Adrenal gland (tissue), 12 donors: ENCODE measurements around the gene OVOL3. TPM values are rescaled to one million over a fixed set of nuclear protein-coding genes. Genes with fewer than 3 reads are reported as not detected.
A peak's percentile ranks its signal among the peaks of the same experiment; 100 is the strongest.

ENCODE experiments used
- DNase-seq, 7 donors: peaks; one replicate each; pipeline ENCODE4 v3.0.0-alpha.2; 2019 to 2020
- H3K27ac ChIP-seq, 5 donors: fragments of 200-600 bp; sonication (generic) in 4 of 5; 1 replicate in 3 of 5; 2 replicates in 2 of 5; pipeline versions ENCODE4 v1.5.1 to v1.8.0; 2016 to 2020; ENCODE audit warnings: mild to moderate bottlenecking in 1 of 5
- H3K27me3 ChIP-seq: fragments of 200-600 bp; 2 replicates; pipeline ENCODE4 v1.8.0; 2021
- H3K36me3 ChIP-seq, 2 donors: fragments of 200-600 bp; replicated peaks in 1 of 2; 1 replicate in 1 of 2; 2 replicates in 1 of 2; pipeline versions ENCODE4 v1.5.1 to v1.8.0; 2018 to 2022
- H3K4me1 ChIP-seq, 2 donors: fragments of 200-600 bp; replicated peaks in 1 of 2; 1 replicate in 1 of 2; 2 replicates in 1 of 2; pipeline versions ENCODE4 v1.5.1 to v1.8.0; 2018 to 2021
- H3K4me3 ChIP-seq, 4 donors: fragments of 200-600 bp; sonication (generic) in 3 of 4; one replicate each; pipeline ENCODE4 v1.5.1; 2016 to 2018
- H3K9me3 ChIP-seq, 3 donors: fragments of 200-600 bp; sonication (generic) in 1 of 3; replicated peaks in 1 of 3; 1 replicate in 2 of 3; 2 replicates in 1 of 3; pipeline versions ENCODE4 v1.5.1 to v1.8.0; 2016 to 2021
- CTCF ChIP-seq, 6 experiments: fragments of 450-650 bp in 4 of 6; fragments of 200-600 bp in 2 of 6; sonication (generic) in 1 of 6; IDR thresholded peaks; 1 replicate in 5 of 6; 2 replicates in 1 of 6; pipeline versions ENCODE4 v1.5.1 to v1.8.0; 2016 to 2021; ENCODE audit warnings: antibody characterized with exemption in 6 of 6, mild to moderate bottlenecking in 2 of 6, moderate library complexity in 1 of 6
- POLR2A ChIP-seq, 2 donors: fragments of 450-650 bp; IDR thresholded peaks; one replicate each; pipeline ENCODE4 v1.6.1; 2017; ENCODE audit warnings: antibody characterized with exemption in 2 of 2, mild to moderate bottlenecking in 2 of 2, moderate library complexity in 1 of 2
- WGBS, 4 donors: extraction: QIAGEN DNeasy Blood & Tissue Kit in 2 of 4; methylation state at CpG; one replicate each; pipeline versions ENCODE4 v1.1.5 to v1.1.7; 2013 to 2017; 5-methylcytosine and 5-hydroxymethylcytosine counted together
- intact Hi-C, 2 donors: fragments of 100-400 bp; cut with DNase I; formaldehyde crosslinking; loops; one replicate each; pipeline versions ENCODE4 v1.14.1 to v1.15.0; 2022 to 2023
- polyA plus RNA-seq, 3 donors: library from polyadenylated mRNA; stranded (reverse); fragments of 200-250 nt in 2 of 3; fragments of 350-450 nt in 1 of 3; fragmentation: Illumina TruSeq in 1 of 3; extraction: RNeasy Lipid Tissue Mini Kit (QIAGEN cat#74804) in 1 of 3; gene quantifications; one replicate each; pipeline ENCODE4 v1.2.3, GENCODE V29; 2013 to 2014
- total RNA-seq, 9 donors: library from RNA; depleted of rRNA in 4 of 9; stranded (reverse); fragments of >200 nt in 4 of 9; fragments of 120-200 nt in 1 of 9; fragmentation: NEBNext Ultra II Directional in 1 of 9; extraction: Animal tissue kit (Norgen Biotek cat#: 25700) in 1 of 9; gene quantifications; one replicate each; pipeline versions ENCODE4 v1.1.0 to v1.2.4, GENCODE V29; 2013 to 2023
- donor health status: healthy with polysubstance abuse.
- donor health status: Bipolar disorder and iron deficiency.
- donor health status: DM: yes; HTN: yes; CAD: no.
- donor health status: DM: no; HTN: no; CAD: no.
- donor health status: DM: no; HTN: no; CAD: no.
- donor health status: DM: yes; HTN: yes; CAD: no.

OVOL3 gene
- total and polyA plus RNA-seq, 12 donors = not detected

- WGBS, 4 donors = 40 to 50% (median 46%) methylated on average over 12 of the region's 12 CpGs
Measured at GRCh38 chr19:36136964-36137686, 26.2 kb downstream of the OVOL3 start.

GRCh38 chr19:36139120-36139472 is 28.2 kb downstream of the OVOL3 start:
- Histone ChIP-seq H3K27ac (peak overlapping the region; percentile 96 to 99 (median 99)), H3K36me3 (peaks cover 0 to 24% of the 10 kb centered on the region in 2 donors), H3K9me3 (no peaks in the 10 kb centered on the region), H3K4me3 (peak overlapping the region in 2 of 4 donors; percentile 71 to 94), H3K27me3 (no peaks in the 10 kb centered on the region), H3K4me1 (peaks cover 16 to 21% of the 10 kb centered on the region in 2 donors)
- intact Hi-C loops = no loop called here
- WGBS, 4 donors = 57 to 63% (median 60%) methylated on average over 7 of the region's 7 CpGs
- TF ChIP-seq CTCF (IDR thresholded peaks at IDR 0.05) (no peak), POLR2A (IDR thresholded peaks at IDR 0.05) (no peak)
- no peak for DNase-seq

More at GRCh38 chr19:36136964-36137686, 26.2 kb downstream of the OVOL3 start:
- peaks cover 0 to 5% of the 10 kb centered on the region in 2 donors for H3K36me3 ChIP-seq
- peaks cover 16 to 21% of the 10 kb centered on the region in 2 donors for H3K4me1 ChIP-seq
- H3K27ac ChIP-seq = peak overlapping the region; percentile 41 to 84 (median 68)
- no peaks in the 10 kb centered on the region for H3K27me3 ChIP-seq
- intact Hi-C loops = no loop called here
- no peaks in the 10 kb centered on the region for H3K9me3 ChIP-seq
- peak; percentile 84 to 96 (median 94) for DNase-seq
- no peak overlapping the region for H3K4me3 ChIP-seq
- TF ChIP-seq POLR2A (IDR thresholded peaks at IDR 0.05) (peak in 1 of 2 donors; percentile 82), CTCF (IDR thresholded peaks at IDR 0.05) (no peak)

- H3K36me3 ChIP-seq = peaks cover 0 to 30% of the 10 kb centered on the region in 2 donors
- no peaks in the 10 kb centered on the region for H3K9me3 ChIP-seq
- WGBS, 4 donors = 0 to 1% (median 0%) methylated on average over 26 to 75 of the region's 75 CpGs
- peak within 1 kb of the TSS; percentile 96 to 99 (median 99) for H3K27ac ChIP-seq
- peak; percentile 96 to 98 (median 97) for DNase-seq
- peaks cover 16 to 21% of the 10 kb centered on the region in 2 donors for H3K4me1 ChIP-seq
- intact Hi-C loops = no loop called here
- no peaks in the 10 kb centered on the region for H3K27me3 ChIP-seq
- H3K4me3 ChIP-seq = peak within 1 kb of the TSS; percentile 66 to 98 (median 82)
- TF ChIP-seq CTCF (IDR thresholded peaks at IDR 0.05) (no peak), POLR2A (IDR thresholded peaks at IDR 0.05) (peak; percentile 84 to 94)
Measured at GRCh38 chr19:36139473-36140303, 28.7 kb downstream of the OVOL3 start, which contains the start of gene CAPNS1. Gene CAPNS1 (plus strand): TSS chr19:36140066. CDS start chr19:36141012, 946 bp downstream.
